GM12864 (cell line): ENCODE data around the gene VEGFC.

Experiments used
- DNase-seq: peaks from one replicate; pipeline ENCODE4 v3.0.0-alpha.2; 2011; ENCODE audit warnings: low read depth
- H3K4me3 ChIP-seq: 2 replicates; pipeline ENCODE4 v1.5.1; 2011; ENCODE audit warnings: mild to moderate bottlenecking, low read depth, low read length, control low read depth
- CTCF ChIP-seq: IDR thresholded peaks from 2 replicates; pipeline ENCODE4 v1.5.1; 2011; ENCODE audit warnings: low read depth, mild to moderate bottlenecking, moderate library complexity, low read length, control low read depth, inconsistent platforms; ENCODE audit errors: missing control alignments

Gene VEGFC

GRCh38 chr4:176676901-176677300 lies 115.8 kb downstream of the VEGFC start:
- H3K4me3 ChIP-seq, result no peak overlapping the region
- TF ChIP-seq CTCF, result no peak
- DNase-seq, result no peak

- no peak for DNase-seq
- no peak for TF ChIP-seq CTCF
- H3K4me3 ChIP-seq, result no peak overlapping the region
These were observed 116.9 kb downstream of the VEGFC start for GRCh38 chr4:176675810-176676209.

- no peak for TF ChIP-seq CTCF
- no peak overlapping the region for H3K4me3 ChIP-seq
- no peak for DNase-seq
These were observed 121.2 kb downstream of the VEGFC start for GRCh38 chr4:176671532-176671931.

- no peak for TF ChIP-seq CTCF
- no peak overlapping the region for H3K4me3 ChIP-seq
- no peak for DNase-seq
These were observed 124.4 kb downstream of the VEGFC start for GRCh38 chr4:176668324-176668723.

GRCh38 chr4:176664964-176665363 lies 127.8 kb downstream of the VEGFC start:
- TF ChIP-seq CTCF, result no peak
- no peak overlapping the region for H3K4me3 ChIP-seq
- DNase-seq, result no peak

- TF ChIP-seq CTCF, result no peak
- DNase-seq, result no peak
- no peak overlapping the region for H3K4me3 ChIP-seq
These were observed 132.2 kb downstream of the VEGFC start for GRCh38 chr4:176660561-176660960.

GRCh38 chr4:176656108-176656507 lies 136.6 kb downstream of the VEGFC start:
- no peak for TF ChIP-seq CTCF
- DNase-seq, result no peak
- no peak overlapping the region for H3K4me3 ChIP-seq
